Panc1 (cell line): ENCODE measurements around the gene KRT72. TPM values are rescaled to one million over a fixed set of nuclear protein-coding genes. Genes with fewer than 3 reads are reported as not detected.

ENCODE experiments used
- ATAC-seq: fragments of 200-7000 bp; cut with Tn5 transposase; 2 replicates; pipeline ENCODE4 v1.9.1; 2020; ENCODE audit warnings: mild to moderate bottlenecking, moderate library complexity
- BruUV-seq: library from RNA; stranded (reverse); fragments of 400-500 nt; replicated peaks from 2 replicates; lab custom pipeline; 2021; lab: Mats Ljungman, UMichigan
- CTCF ChIA-PET: fragments of 300-600 bp; sonication (Branson Sonifier 250); formaldehyde crosslinking; loops from one replicate; lab custom pipeline; 2022; ENCODE audit warnings: antibody characterized with exemption; lab: Charles Lee
- POLR2A ChIA-PET: fragments of 300-600 bp; sonication (Branson Sonifier 250); formaldehyde crosslinking; loops from one replicate; lab custom pipeline; 2022; ENCODE audit warnings: antibody characterized with exemption; lab: Charles Lee
- DNase-seq: peaks from one replicate; pipeline ENCODE4 v3.0.0-alpha.2; 2010; ENCODE audit warnings: low read depth, low spot score
- H3K27ac ChIP-seq: 2 replicates; pipeline ENCODE4 v1.5.1; 2011; ENCODE audit warnings: mild to moderate bottlenecking, low read length, inconsistent platforms
- H3K27me3 ChIP-seq: fragments of 200-500 bp; sonication (Bioruptor generic); 2 replicates; pipeline ENCODE4 v1.6.0; 2014; ENCODE audit warnings: low read length, inconsistent platforms; ENCODE audit not compliant: control insufficient read depth, insufficient read depth
- H3K36me3 ChIP-seq: fragments of 200-500 bp; sonication (Bioruptor generic); 2 replicates; pipeline ENCODE4 v1.5.1; 2014; ENCODE audit warnings: inconsistent platforms, mild to moderate bottlenecking, low read length, moderate library complexity; ENCODE audit not compliant: control insufficient read depth, insufficient read depth
- H3K4me1 ChIP-seq: 2 replicates; pipeline ENCODE4 v1.5.1; 2011; ENCODE audit warnings: inconsistent platforms, mild to moderate bottlenecking, low read length, moderate library complexity; ENCODE audit not compliant: control insufficient read depth, insufficient read depth
- H3K4me3 ChIP-seq, 2 experiments: 2 replicates each; pipeline ENCODE4 v1.5.1; 2011 to 2012; ENCODE audit warnings: low read depth in 2 of 2, low read length in 2 of 2, mild to moderate bottlenecking in 2 of 2, inconsistent platforms in 1 of 2, moderate library complexity in 1 of 2
- H3K9me3 ChIP-seq: fragments of 200-500 bp; sonication (Bioruptor generic); 2 replicates; pipeline ENCODE4 v1.5.1; 2014; ENCODE audit warnings: low read depth, mild to moderate bottlenecking, inconsistent platforms, low read length, moderate library complexity; ENCODE audit not compliant: control insufficient read depth, insufficient read depth
- CTCF ChIP-seq: fragments of 450-650 bp; IDR thresholded peaks from 2 replicates; pipeline ENCODE4 v1.5.1; 2017; ENCODE audit warnings: mild to moderate bottlenecking
- POLR2AphosphoS5 ChIP-seq: IDR thresholded peaks from 2 replicates; pipeline ENCODE4 v1.6.1; 2012; ENCODE audit warnings: mild to moderate bottlenecking, low read depth, low read length, moderate library complexity
- REST ChIP-seq, 2 experiments: IDR thresholded peaks; 2 replicates each; pipeline ENCODE4 v1.6.1; 2011 to 2012; ENCODE audit warnings: low read depth in 2 of 2, control low read depth in 1 of 2, low read length in 1 of 2, mild to moderate bottlenecking in 1 of 2, moderate library complexity in 1 of 2; ENCODE audit not compliant: insufficient read depth in 1 of 2
- SIN3A ChIP-seq: IDR thresholded peaks from 2 replicates; pipeline ENCODE4 v1.6.1; 2012; ENCODE audit warnings: low read depth, mild to moderate bottlenecking, low read length, moderate library complexity, borderline replicate concordance; ENCODE audit not compliant: insufficient read depth
- TCF7L2 ChIP-seq: IDR thresholded peaks from 2 replicates; pipeline ENCODE4 v1.6.1; 2011; ENCODE audit warnings: mild to moderate bottlenecking, low read depth, low read length, inconsistent platforms
- in situ Hi-C: cut with HindIII; loops from 2 replicates; pipeline ENCODE4 v1.10.0; 2016; ENCODE audit warnings: low sequenced_read_pairs, low pct_unique_long_range_greater_than_20kb
- intact Hi-C: fragments of 100-400 bp; cut with micrococcal nuclease; formaldehyde crosslinking; loops from one replicate; pipeline ENCODE4 v1.10.0; 2022; ENCODE audit not compliant: unreplicated experiment
- total RNA-seq: library from RNA; stranded (reverse); gene quantifications from one replicate; pipeline ENCODE4 v1.2.1, GENCODE V29; 2021; ENCODE audit not compliant: unreplicated experiment

KRT72 gene
- total RNA-seq, 1 experiment from 2014 or later: not detected

GRCh38 chr12:52613384-52614030 is 12.2 kb upstream of the KRT72 start:
- no peak overlapping the region for H3K27ac ChIP-seq
- H3K27me3 ChIP-seq: peaks cover 8% of the 10 kb centered on the region
- POLR2A ChIA-PET: no interaction called here
- BruUV-seq: no TSS peak
- H3K9me3 ChIP-seq: no peaks in the 10 kb centered on the region
- in situ Hi-C loops (no loop called here), intact Hi-C loops (no loop called here)
- no peak for ATAC-seq
- H3K4me1 ChIP-seq: no peaks in the 10 kb centered on the region
- TF ChIP-seq CTCF (no peak), TCF7L2 (no peak), SIN3A (no peak), REST (IDR thresholded peaks at IDR 0.05; ENCODE audit: insufficient read depth in 1 of 2, low read depth in 2 of 2, low read length in 1 of 2) (no peak), POLR2AphosphoS5 (no peak)
- no peak for DNase-seq
- H3K36me3 ChIP-seq: no peaks in the 10 kb centered on the region
- H3K4me3 ChIP-seq: no peak overlapping the region
- CTCF ChIA-PET: no interaction called here

GRCh38 chr12:52612431-52613383 is 11.4 kb upstream of the KRT72 start:
- no peak for DNase-seq
- intact Hi-C loops: no loop called here
- peaks cover 8% of the 10 kb centered on the region for H3K27me3 ChIP-seq
- TF ChIP-seq POLR2AphosphoS5 (no peak), TCF7L2 (no peak)
- no peak for ATAC-seq
- in situ Hi-C loops: no loop called here
- no peaks in the 10 kb centered on the region for H3K36me3 ChIP-seq
- no peaks in the 10 kb centered on the region for H3K4me1 ChIP-seq
- H3K4me3 ChIP-seq: no peak overlapping the region
- ChIA-PET POLR2A (no interaction called here), CTCF (no interaction called here)
- no peak overlapping the region for H3K27ac ChIP-seq
- H3K9me3 ChIP-seq: no peaks in the 10 kb centered on the region
- no TSS peak for BruUV-seq
